HepG2 (cell line): Measurements from ENCODE around the gene AXIN2. TPM values are rescaled to one million over a fixed set of nuclear protein-coding genes. Genes with fewer than 3 reads are reported as not detected.

Experiments
- ARID2 ChIP-seq: sonication (generic); formaldehyde crosslinking; IDR thresholded peaks from 2 replicates; pipeline ENCODE4 v1.8.1; 2022; ENCODE audit warnings: mild to moderate bottlenecking, missing genetic modification reagents, borderline replicate concordance
- ARNTL ChIP-seq: sonication (generic); formaldehyde crosslinking; IDR thresholded peaks from 2 replicates; pipeline ENCODE4 v1.4.0; 2020; ENCODE audit warnings: mild to moderate bottlenecking, missing genetic modification reagents
- CC2D1A ChIP-seq: sonication (generic); formaldehyde crosslinking; IDR thresholded peaks from 2 replicates; pipeline ENCODE4 v1.8.1; 2023; ENCODE audit warnings: mild to moderate bottlenecking, missing genetic modification reagents
- EED ChIP-seq: sonication (generic); formaldehyde crosslinking; IDR thresholded peaks from 2 replicates; pipeline ENCODE4 v1.5.0; 2020; ENCODE audit warnings: mild to moderate bottlenecking, missing genetic modification reagents
- HNF4G ChIP-seq, 2 experiments: sonication (generic) in 1 of 2; formaldehyde crosslinking in 1 of 2; IDR thresholded peaks; 2 replicates each; pipeline versions ENCODE4 v1.4.0 to v1.6.1; 2011 to 2020; ENCODE audit warnings: borderline replicate concordance in 2 of 2, low read depth in 2 of 2, mild to moderate bottlenecking in 2 of 2, low read length in 1 of 2, missing genetic modification reagents in 1 of 2, moderate library complexity in 1 of 2
- HOXA5 ChIP-seq: sonication (generic); formaldehyde crosslinking; IDR thresholded peaks from 2 replicates; pipeline ENCODE4 v1.4.0; 2020; ENCODE audit warnings: missing genetic modification reagents
- MAF1 ChIP-seq: sonication (generic); formaldehyde crosslinking; IDR thresholded peaks from 2 replicates; pipeline ENCODE4 v1.5.0; 2020; ENCODE audit warnings: missing genetic modification reagents, borderline replicate concordance
- MIER2 ChIP-seq: IDR thresholded peaks from 2 replicates; pipeline ENCODE4 v1.6.1; 2016; ENCODE audit warnings: missing biosample characterization, missing genetic modification reagents
- MXD4 ChIP-seq: IDR thresholded peaks from 2 replicates; pipeline ENCODE4 v1.6.1; 2016; ENCODE audit warnings: mild to moderate bottlenecking, missing biosample characterization, missing genetic modification reagents
- NCOA2 ChIP-seq: sonication (generic); formaldehyde crosslinking; IDR thresholded peaks from 2 replicates; pipeline ENCODE4 v1.8.0; 2022; ENCODE audit warnings: inconsistent platforms
- NFIC ChIP-seq: IDR thresholded peaks from 2 replicates; pipeline ENCODE4 v1.6.1; 2012; ENCODE audit warnings: mild to moderate bottlenecking, low read length, inconsistent platforms
- NR3C1 ChIP-seq: sonication (generic); formaldehyde crosslinking; IDR thresholded peaks from 2 replicates; pipeline ENCODE4 v1.4.0; 2020; ENCODE audit warnings: missing genetic modification reagents
- PHF21A ChIP-seq: sonication (generic); formaldehyde crosslinking; IDR thresholded peaks from 2 replicates; pipeline ENCODE4 v1.5.0; 2020; ENCODE audit warnings: mild to moderate bottlenecking, missing genetic modification reagents
- REPIN1 ChIP-seq: sonication (generic); formaldehyde crosslinking; IDR thresholded peaks from 2 replicates; pipeline ENCODE4 v1.8.0; 2022; ENCODE audit warnings: missing genetic modification reagents, low read depth, mild to moderate bottlenecking, borderline replicate concordance
- SNAI1 ChIP-seq: sonication (generic); formaldehyde crosslinking; IDR thresholded peaks from 2 replicates; pipeline ENCODE4 v1.5.0; 2020; ENCODE audit warnings: mild to moderate bottlenecking, missing genetic modification reagents, borderline replicate concordance
- SP2 ChIP-seq: sonication (generic); formaldehyde crosslinking; IDR thresholded peaks from 2 replicates; pipeline ENCODE4 v1.5.1; 2020; ENCODE audit warnings: mild to moderate bottlenecking, missing genetic modification reagents
- SSRP1 ChIP-seq: IDR thresholded peaks from 2 replicates; pipeline ENCODE4 v1.6.1; 2016; ENCODE audit warnings: control low read depth
- ZC3H4 ChIP-seq: sonication (generic); formaldehyde crosslinking; IDR thresholded peaks from 2 replicates; pipeline ENCODE4 v1.4.0; 2020; ENCODE audit warnings: missing genetic modification reagents, borderline replicate concordance
- ZFX ChIP-seq: sonication (generic); formaldehyde crosslinking; IDR thresholded peaks from 2 replicates; pipeline ENCODE4 v1.4.0; 2020; ENCODE audit warnings: mild to moderate bottlenecking, low read depth, missing genetic modification reagents, moderate library complexity
- ZMYM4 ChIP-seq: sonication (generic); formaldehyde crosslinking; IDR thresholded peaks from 2 replicates; pipeline ENCODE4 v1.8.1; 2023; ENCODE audit warnings: mild to moderate bottlenecking, missing genetic modification reagents
- ZNF33A ChIP-seq: sonication (generic); formaldehyde crosslinking; IDR thresholded peaks from 2 replicates; pipeline ENCODE4 v1.5.1; 2020; ENCODE audit warnings: missing genetic modification reagents, mild to moderate bottlenecking, moderate library complexity, borderline replicate concordance
- ZNF530 ChIP-seq: sonication (generic); formaldehyde crosslinking; IDR thresholded peaks from 2 replicates; pipeline ENCODE4 v1.5.0; 2020; ENCODE audit warnings: low read depth, mild to moderate bottlenecking, missing genetic modification reagents
- ZNF619 ChIP-seq: sonication (generic); formaldehyde crosslinking; IDR thresholded peaks from 2 replicates; pipeline ENCODE4 v1.4.0; 2020; ENCODE audit warnings: mild to moderate bottlenecking, missing genetic modification reagents
- ZNF839 ChIP-seq: sonication (generic); formaldehyde crosslinking; IDR thresholded peaks from 2 replicates; pipeline ENCODE4 v1.4.0; 2020; ENCODE audit warnings: missing genetic modification reagents, mild to moderate bottlenecking, borderline replicate concordance
- polyA plus RNA-seq, 8 experiments: library from polyadenylated mRNA; depleted of rRNA in 3 of 8; stranded (reverse) in 7 of 8; unstranded in 1 of 8; fragments of >200 nt; fragmentation: Illumina TruSeq in 4 of 8; extraction: Trizol in 4 of 8; gene quantifications; 2 replicates each; pipeline versions ENCODE4 v1.2.1 to v1.2.3, GENCODE V29; 2011 to 2016; ENCODE audit warnings: low read depth in 4 of 8, missing spikeins in 1 of 8, mixed read lengths in 1 of 8; ENCODE audit not compliant: insufficient read depth in 1 of 8
- total RNA-seq, 5 experiments: library from RNA; depleted of rRNA; stranded (reverse); fragments of >200 nt; fragmentation: Illumina TruSeq; extraction: Trizol; gene quantifications; 2 replicates each; pipeline ENCODE4 v1.2.3, GENCODE V29; 2016; ENCODE audit warnings: low read depth in 1 of 5
- TF ChIP-seq, protein P1 (sequence below): sonication (generic); formaldehyde crosslinking; IDR thresholded peaks from 2 replicates; pipeline ENCODE4 v1.4.0; 2020; ENCODE audit warnings: missing genetic modification reagents
- TF ChIP-seq, protein P2 (sequence below): sonication (generic); formaldehyde crosslinking; IDR thresholded peaks from 2 replicates; pipeline ENCODE4 v1.8.0; 2022; ENCODE audit warnings: low read depth, missing genetic modification reagents
- TF ChIP-seq, protein P3 (sequence below): IDR thresholded peaks from 2 replicates; pipeline ENCODE4 v1.6.1; 2012; ENCODE audit warnings: low read depth, low read length, improper control_type of control experiment

Gene AXIN2
- total and polyA plus RNA-seq, 2 of the 13 experiments (the other 11 are each of a cell fraction or from before 2014, with no cell fraction given): 58.6 to 63.4 TPM

DNA sequence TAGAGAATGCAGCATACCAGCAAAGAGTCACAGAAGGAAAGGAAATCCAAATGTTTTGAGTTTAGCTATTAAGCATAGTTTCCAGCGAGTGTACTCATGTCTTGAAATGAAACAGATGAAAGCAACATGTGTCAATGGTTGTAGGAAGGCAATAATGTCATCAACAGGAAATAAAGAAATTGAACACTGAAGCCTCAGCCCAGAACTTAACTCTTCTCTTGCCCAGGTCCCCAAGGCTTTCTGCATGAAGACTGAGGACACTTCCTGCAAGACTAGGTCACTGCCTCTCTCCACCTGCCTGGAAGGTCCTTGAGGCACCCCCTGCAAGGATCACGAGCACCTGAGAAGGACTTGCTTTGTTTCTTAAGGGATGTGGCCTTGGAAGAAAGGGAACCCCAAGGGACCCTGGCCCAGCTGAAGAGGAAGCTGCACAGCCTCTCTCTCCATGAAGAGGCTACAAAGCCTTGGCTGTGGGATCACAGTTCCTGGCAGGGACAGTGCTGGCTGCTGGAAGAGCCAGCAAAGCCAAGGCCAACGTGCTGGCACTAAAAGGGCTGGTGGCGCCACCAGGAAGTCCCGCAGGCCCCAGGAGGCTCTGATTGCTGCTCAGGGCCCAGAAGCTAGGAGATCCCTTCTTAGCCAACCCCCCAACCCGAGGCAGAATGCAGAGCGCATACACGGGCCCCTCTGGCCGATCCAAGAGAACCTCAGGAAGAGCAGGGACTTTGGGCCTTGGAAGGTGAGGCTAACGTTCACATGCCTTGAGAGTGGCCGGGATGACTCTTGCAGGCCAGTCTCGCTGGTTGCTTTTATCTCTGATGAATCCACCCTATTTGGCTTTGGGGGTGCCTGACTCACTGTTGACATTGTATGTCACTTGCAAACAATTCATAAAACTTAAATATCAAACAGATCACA is 23.4 kb upstream of the AXIN2 start (continued):
- peak; percentile 67 for TF ChIP-seq PHF21A (CRISPR knock-in tag)
- TF ChIP-seq ZMYM4: 0 out of 2 replicates have a peak, but pooled peaks have one; percentile 16
- TF ChIP-seq MAF1 (CRISPR knock-in tag): no peak
- no peak for TF ChIP-seq MXD4 (CRISPR knock-in tag)
- no peak for TF ChIP-seq ZNF33A
- no peak for TF ChIP-seq MIER2 (CRISPR knock-in tag)
- TF ChIP-seq NCOA2: peak; percentile 48; the same call in 1 of the 2 replicates
- TF ChIP-seq HOXA5 (CRISPR knock-in tag): no peak
- no peak for TF ChIP-seq SP2 (CRISPR knock-in tag)
- no peak for TF ChIP-seq CC2D1A
- TF ChIP-seq ARNTL: peak; percentile 53; the same call in 1 of the 2 replicates
- 0 out of 2 replicates have a peak, but pooled peaks have one; percentile 41 for TF ChIP-seq SNAI1 (CRISPR knock-in tag)
- TF ChIP-seq, protein P1, sequence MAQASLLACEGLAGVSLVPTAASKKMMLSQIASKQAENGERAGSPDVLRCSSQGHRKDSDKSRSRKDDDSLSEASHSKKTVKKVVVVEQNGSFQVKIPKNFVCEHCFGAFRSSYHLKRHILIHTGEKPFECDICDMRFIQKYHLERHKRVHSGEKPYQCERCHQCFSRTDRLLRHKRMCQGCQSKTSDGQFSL (CRISPR knock-in tag): no peak
- TF ChIP-seq ZNF619 (CRISPR knock-in tag): no peak
- no peak for TF ChIP-seq EED (CRISPR knock-in tag)
- TF ChIP-seq SSRP1 (CRISPR knock-in tag): no peak
- no peak for TF ChIP-seq ZNF839
- TF ChIP-seq ARID2 (CRISPR knock-in tag): 0 out of 2 replicates have a peak, but pooled peaks have one; percentile 47
- TF ChIP-seq ZC3H4 (CRISPR knock-in tag): 0 out of 2 replicates have a peak, but pooled peaks have one; percentile 9
- 0 out of 2 replicates have a peak, but pooled peaks have one; percentile 33 for TF ChIP-seq REPIN1 (CRISPR knock-in tag)
- TF ChIP-seq, protein P2, sequence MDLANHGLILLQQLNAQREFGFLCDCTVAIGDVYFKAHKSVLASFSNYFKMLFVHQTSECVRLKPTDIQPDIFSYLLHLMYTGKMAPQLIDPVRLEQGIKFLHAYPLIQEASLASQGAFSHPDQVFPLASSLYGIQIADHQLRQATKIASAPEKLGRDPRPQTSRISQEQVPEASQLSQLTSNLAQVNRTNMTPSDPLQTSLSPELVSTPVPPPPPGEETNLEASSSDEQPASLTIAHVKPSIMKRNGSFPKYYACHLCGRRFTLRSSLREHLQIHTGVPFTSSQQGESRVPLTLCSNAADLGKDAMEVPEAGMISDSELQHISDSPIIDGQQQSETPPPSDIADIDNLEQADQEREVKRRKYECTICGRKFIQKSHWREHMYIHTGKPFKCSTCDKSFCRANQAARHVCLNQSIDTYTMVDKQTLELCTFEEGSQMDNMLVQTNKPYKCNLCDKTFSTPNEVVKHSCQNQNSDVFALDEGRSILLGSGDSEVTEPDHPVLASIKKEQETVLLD (CRISPR knock-in tag): no peak
- peak; percentile 82 for TF ChIP-seq ZFX
- no peak for TF ChIP-seq NFIC
- no peak for TF ChIP-seq NR3C1 (CRISPR knock-in tag)
- TF ChIP-seq ZNF530 (CRISPR knock-in tag): no peak
- TF ChIP-seq, protein P3, sequence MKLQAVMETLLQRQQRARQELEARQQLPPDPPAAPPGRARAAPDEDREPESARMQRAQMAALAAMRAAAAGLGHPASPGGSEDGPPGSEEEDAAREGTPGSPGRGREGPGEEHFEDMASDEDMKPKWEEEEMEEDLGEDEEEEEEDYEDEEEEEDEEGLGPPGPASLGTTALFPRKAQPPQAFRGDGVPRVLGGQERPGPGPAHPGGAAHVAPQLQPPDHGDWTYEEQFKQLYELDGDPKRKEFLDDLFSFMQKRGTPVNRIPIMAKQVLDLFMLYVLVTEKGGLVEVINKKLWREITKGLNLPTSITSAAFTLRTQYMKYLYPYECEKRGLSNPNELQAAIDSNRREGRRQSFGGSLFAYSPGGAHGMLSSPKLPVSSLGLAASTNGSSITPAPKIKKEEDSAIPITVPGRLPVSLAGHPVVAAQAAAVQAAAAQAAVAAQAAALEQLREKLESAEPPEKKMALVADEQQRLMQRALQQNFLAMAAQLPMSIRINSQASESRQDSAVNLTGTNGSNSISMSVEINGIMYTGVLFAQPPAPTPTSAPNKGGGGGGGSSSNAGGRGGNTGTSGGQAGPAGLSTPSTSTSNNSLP: peak; percentile 80
- peak; percentile 15; the same call in 1 of the 2 replicates for TF ChIP-seq HNF4G (IDR thresholded peaks at IDR 0.05; ENCODE audit: borderline replicate concordance, low read depth, low read length)
- no peak for TF ChIP-seq HNF4G (CRISPR knock-in tag; IDR thresholded peaks at IDR 0.05; ENCODE audit: borderline replicate concordance, low read depth)
